Limb (tissue), 2 donors: ENCODE results near the gene PRR36.
"Not testable (repeated sequence)": the region's sequence is repeated elsewhere in the genome, so short reads cannot be mapped to it uniquely, and the experiment has no call there.

Experiments
- DNase-seq, 2 donors: peaks; one replicate each; pipeline ENCODE4 v3.0.0-alpha.2; 2016; ENCODE audit errors: extremely low spot score in 2 of 2

The PRR36 gene

DNA sequence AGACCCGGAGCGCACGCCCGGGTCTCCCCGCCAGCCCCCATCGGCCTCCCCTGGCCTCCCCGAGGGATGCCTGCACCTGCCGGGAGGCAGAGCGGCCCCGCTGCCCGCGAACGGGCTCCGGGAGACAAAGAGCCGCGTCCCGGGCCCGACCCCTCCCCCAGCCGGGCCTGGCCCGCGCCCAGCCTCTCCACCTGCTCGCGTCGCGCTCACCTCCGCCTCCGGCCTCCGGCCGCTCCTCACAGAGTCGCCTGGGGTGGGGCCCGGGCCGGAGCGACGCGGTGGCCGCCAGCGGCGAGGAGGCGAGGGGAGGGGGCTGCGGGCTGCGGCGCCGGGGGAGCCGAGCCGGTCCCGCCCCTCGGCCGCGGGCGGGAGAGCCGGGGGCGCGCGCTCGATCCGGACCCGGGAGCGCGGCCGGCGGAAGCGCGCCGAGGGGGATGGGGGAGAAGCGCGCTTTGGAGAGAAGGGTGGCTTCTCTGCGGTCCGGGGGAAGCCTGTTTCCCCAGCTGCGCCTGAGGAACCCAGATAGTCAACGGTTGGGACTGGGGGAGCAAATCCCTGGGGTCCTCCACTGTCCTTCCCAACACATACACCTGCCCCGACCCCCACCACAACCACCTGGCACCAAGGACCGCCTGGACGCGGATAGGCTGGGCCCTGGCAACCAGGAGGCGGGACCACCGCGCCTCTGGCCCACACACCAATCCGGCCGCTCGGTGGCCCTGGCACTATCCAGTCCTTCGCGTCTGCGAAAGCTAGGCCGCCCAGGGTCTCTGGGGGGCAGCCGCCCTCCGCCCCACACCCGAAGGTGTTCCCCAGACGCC lies at the start of gene PRR36:
Gene PRR36, minus strand, starts transcription at position 315 of the 821 bp plus-strand sequence. CDS start 701 bp downstream, outside the sequence.
- peak in 1 of 2 donors; percentile 85 for DNase-seq

DNA sequence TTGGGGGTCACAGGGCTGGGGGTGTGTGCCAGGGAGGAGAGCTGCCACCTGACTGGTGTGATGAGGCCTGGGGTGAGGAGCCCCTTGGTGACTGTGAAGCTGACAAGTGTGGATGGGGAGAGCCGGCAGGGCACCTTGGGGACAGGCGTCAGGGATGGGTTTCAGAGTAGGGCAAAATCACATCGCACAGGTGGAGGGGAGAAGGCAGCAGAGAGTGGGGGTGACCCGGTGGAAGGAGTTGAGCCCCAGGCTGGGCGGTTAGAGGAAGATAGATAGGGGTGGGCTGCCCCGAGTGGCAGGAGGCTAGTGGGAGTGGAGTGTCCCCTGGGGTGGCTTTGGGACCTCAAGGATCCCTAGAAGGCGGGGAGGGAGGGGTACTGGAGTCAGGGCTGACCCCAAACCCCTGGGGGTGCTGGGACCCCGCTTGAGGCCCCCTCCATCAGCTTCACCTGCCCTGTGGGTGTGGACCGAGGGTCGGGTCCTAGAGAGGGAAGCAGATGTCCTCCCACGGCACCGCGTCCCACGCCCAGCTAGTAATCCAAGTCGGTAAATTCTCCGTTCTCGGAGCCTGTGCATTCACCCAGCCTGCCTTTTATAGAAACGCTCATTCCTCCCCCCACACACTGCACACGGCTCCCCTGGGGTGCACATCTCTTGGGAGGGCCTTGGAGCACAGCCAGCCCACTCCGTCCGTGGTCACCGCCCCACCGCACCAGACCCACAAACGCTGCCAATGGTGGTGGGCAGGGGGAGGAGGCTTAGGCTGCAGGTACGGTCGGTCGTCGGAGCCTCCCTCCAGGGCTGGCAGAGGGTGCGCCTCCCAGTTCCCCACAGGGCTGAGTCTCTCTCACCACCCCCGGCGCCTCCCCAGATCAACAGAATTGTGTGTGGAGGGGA lies 49.4 kb upstream of the PRR36 start:
- DNase-seq: peak in 1 of 2 donors; percentile 48

DNA sequence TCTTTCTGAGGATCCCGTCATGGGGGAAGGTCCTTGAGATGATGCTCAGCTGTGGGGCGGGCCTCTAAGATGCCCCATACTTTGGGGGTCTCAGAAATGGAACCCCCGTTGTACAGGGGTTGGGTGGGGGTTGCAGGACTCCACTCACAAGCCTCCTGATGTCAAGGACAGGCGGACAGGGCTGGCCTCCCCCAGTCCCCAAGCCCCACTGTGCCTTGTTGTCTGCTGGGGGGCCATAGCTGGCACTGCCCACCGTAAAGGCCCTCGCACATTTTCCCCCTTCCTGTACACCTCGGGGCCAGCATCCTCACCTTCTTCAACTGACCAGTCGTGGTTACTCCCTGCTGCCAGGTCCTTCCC lies 48.6 kb upstream of the PRR36 start:
- DNase-seq: no peak

DNA sequence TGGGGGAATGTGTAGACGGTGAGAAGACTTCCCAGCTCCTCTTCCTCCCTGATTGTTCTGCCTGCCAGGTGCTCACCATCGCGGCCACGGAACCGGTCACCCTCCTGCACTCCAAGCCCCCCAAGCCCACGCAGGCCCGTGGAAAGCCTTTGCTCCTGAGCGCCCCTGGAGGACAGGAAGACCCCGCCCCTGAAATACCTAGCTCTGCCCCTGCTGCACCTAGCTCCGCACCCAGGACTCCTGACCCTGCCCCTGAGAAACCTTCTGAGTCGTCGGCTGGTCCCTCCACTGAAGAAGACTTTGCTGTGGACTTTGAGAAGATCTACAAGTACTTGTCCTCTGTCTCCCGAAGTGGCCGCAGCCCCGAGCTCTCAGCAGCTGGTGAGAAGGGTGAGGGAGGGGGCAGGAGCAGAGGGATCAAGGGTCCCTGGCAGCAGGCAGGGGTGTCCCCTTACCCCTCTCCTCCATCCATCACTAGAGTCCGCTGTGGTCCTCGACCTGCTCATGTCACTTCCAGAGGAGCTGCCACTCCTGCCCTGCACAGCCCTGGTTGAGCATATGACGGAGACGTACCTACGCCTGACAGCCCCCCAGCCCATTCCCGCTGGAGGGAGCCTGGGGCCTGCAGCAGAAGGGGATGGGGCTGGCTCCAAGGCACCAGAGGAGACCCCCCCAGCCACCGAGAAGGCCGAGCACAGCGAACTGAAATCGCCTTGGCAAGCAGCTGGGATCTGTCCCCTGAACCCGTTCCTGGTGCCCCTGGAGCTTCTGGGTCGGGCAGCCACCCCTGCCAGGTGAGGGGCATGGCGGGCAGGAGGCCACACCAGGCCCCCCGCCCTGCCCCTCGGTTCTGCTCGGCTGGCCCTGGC lies 48.0 kb upstream of the PRR36 start:
- peak in 1 of 2 donors; percentile 35 for DNase-seq

DNA sequence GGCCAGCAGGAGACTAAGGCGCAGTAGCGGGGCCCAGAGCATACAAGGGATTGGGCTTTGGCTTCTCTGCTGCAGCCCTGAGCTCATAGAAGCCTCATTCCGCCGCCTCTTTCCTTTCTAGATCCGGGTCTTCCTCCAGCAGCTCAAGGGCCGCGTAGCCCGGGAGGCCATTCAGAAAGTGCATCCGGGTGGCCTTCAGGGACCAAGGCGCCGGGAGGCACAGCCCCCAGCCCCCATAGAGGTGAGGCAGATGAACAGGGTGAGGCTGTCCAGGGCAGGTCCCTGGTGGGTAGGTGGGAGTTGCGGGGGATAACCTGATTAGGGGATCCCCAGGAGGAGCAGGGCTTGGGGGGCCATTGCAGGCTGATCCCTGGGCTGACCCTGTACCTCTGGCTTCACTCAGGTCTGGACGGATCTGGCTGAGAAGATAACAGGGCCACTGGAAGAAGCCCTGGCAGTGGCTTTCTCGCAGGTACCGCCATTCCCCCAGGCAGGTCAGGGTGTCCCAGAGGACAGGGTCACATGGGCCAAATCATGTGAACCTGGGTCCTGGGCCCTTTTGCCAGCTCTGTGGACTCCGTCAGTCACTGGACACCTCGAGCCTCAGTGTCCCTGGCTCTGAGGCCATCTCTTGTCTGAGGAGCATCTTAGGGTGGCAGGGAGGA lies 47.2 kb upstream of the PRR36 start:
- no peak for DNase-seq

DNA sequence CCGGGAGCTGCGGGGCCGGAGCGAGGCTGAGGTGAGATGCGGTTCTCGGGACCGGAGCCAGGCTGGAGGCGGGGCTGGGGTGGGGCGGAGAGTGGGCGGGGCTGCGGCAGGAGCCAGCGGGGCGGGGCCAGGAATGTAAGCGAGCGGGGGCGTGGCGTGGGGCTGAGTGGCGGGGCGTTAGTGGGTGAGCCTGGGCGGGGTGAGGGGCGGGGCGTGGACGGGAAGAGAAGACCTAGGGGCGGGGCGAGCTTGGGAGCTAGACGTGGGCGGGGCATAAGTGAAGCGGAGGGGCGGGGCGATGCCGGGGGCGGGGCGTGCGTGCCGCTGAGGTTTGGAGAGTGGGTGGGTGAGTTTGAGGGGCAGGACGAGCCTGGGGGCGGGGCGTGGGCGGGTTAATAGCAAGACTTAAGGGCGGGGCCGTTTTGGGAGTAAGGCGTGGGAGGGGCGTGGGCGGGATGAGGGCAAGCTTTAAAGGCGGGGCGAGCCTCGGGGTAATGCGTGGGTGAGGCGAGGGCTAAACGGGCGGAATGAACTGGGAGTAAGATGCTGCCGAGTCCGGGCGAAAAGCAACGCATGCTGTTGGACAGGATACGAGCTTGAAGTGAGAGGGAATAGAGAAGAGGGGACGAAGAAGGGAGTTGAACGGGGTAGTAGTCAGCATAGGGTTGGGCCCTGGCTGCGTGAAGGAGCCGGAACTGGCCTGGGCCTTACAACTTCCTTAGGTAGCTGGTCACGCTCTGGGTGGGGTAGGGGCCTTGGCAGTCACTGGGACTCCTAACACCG lies 46.5 kb upstream of the PRR36 start:
- peak; percentile 99 to 100 for DNase-seq

DNA sequence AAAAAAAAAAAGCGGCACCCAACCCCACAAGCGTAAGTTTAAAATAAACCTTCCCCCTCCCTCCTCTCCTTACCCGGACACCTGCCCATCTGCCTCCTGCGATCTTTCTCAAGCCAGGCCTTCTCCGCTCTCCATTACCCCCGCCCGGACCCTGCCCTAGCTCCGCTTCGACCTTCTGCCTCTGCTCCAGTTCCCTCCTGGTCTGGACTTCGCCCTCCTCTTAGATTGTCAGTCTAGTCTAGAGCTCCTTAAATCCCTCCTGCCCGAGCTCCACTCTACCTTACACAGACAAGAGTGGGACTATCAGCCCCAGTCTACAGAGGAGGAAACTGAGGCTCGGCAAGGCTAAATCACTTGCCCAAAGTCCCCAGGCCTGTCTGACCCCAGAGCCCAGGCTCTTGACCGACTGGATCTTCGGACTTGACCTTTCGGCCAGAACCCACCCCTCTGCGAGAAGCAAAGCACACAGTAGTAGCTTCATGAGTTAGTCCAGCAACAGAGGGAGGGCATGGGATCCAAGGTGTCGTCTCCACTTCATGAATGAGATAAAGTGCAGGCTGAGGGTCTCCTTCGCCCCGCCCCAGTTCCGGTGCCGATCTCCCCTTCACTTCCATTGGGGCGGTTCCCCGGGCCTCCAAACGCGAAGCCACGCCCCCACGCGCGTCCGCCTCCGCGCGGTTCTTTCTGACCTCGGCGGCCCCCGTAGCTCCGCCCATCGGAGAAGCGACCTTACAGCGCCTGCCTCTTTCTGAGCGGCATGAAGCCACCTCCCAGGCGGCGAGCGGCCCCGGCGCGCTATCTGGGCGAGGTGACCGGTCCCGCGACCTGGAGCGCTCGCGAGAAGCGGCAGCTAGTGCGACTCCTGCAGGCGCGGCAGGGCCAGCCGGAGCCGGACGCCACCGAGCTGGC lies 45.7 kb upstream of the PRR36 start, which contains the start of gene SNAPC2:
Gene SNAPC2, plus strand, starts transcription at position 729 of the 909 bp plus-strand sequence. Its CDS starts 29 bp downstream, at position 758.
- DNase-seq: peak; percentile 92 to 99

DNA sequence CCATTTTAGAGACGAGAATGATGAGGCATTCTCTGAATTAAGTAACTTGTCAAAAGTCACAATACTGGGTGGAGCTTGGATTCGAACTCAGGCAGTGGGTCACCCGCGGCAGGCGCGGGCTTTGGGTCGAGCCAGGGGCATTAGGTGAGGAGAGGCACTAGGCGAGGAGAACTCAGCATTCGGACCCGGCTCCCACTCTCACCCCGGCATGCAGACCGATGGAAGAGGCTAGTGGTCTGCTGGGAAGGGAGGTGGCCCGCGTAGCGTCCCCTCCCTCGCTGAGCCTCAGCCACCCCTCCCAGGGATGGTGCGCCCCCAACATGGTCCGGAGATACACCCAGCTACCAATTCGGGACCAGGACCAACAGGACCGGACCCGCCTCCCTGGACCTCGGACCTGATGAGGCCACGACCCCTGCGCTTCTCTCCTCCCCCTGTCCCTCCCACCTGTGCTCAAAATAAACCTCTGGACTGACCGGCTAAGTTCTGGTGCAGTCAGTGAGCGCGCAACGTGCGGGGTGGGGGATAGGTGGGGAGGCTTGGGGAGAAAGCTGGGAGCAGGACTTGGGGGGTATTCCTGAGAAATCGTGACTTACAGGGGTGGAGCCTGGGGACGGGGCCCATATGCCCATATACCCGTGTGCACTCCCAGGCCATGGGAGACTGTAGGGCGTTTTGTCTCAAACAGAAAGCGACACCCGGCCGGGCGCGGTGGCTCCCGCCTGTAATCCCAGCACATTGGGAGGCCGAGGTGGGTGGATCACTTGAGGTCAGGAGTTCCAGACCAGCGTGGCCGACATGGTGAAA lies 44.6 kb upstream of the PRR36 start:
- DNase-seq: peak in 1 of 2 donors; percentile 38

DNA sequence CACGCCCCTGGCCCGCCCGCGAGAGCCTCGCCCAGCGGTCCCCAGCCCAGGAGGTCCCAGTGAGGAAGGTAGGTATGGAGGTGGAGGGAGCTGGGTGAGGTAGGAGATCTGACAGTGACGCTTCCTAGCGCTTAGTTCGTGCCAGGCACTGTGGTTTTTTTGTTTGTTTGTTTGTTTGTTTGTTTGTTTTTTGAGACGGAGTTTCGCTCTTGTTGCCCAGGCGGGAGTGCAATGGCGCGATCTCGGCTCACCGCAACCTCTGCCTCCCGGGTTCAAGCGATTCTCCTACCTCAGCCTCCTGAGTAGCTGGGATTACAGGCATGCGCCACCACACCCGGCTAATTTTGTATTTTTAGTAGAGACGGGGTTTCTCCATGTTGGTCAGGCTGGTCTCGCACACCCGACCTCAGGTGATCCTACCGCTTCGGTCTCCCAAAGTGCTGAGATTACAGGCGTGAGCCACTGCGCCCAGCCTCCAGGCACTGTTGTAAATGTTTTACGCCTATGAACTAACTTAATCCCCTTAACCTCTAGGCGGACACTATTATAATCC lies 43.9 kb upstream of the PRR36 start:
- DNase-seq: not testable (repeated sequence)

DNA sequence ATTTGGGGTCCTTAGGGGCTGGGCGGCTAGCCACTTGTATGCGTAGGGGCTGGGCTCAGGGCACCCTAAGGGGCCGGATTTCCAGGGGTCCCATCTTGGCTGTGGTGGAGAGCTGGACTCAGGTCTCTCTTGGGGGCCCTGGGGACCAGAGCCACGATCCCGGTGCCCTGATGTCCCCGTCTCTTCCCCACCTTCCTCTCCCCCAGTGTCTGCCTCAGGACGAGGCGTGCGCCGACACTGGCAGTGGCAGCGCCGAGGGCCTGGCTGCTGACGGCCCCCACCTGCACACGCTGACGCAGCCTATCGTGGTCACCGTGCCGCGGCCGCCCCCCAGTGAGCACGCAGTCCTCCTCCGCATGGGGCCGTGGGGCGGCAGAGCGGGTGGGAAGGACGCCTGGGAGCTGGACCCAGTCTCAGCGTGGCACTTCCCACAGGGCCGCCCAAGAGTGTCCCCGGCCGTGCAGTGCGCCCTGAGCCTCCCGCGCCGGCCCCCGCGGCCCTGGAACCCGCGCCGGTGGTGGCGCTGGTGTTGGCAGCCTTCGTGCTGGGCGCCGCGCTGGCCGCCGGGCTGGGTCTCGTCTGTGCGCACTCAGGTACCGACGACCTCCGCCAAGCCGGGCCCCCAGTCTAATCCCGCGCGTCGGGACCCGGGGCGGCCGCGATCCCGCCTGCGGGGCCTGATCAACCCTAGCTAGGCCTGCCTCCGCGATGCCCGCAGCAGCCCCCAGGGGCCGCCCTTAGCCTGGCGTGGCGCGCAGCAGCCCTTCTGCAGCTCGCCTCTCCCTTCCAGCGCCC lies 43.3 kb upstream of the PRR36 start:
- peak in 1 of 2 donors; percentile 70 for DNase-seq

DNA sequence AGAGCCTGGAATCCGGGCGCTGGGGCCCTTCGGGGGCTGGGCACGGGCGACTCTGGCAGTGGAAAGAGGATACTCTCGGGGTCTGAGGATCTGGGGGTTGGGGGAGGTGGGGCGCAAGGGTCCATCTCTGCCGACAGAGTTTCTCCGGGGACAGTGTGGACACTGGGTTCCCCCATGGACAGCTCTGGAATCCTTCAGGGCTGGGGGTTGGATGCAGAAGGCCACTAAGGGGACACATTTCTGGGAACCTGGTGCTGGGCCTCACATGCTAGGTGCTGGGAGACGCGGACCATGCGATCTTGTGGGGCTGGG lies 42.7 kb upstream of the PRR36 start:
- DNase-seq: peak in 1 of 2 donors; percentile 56

DNA sequence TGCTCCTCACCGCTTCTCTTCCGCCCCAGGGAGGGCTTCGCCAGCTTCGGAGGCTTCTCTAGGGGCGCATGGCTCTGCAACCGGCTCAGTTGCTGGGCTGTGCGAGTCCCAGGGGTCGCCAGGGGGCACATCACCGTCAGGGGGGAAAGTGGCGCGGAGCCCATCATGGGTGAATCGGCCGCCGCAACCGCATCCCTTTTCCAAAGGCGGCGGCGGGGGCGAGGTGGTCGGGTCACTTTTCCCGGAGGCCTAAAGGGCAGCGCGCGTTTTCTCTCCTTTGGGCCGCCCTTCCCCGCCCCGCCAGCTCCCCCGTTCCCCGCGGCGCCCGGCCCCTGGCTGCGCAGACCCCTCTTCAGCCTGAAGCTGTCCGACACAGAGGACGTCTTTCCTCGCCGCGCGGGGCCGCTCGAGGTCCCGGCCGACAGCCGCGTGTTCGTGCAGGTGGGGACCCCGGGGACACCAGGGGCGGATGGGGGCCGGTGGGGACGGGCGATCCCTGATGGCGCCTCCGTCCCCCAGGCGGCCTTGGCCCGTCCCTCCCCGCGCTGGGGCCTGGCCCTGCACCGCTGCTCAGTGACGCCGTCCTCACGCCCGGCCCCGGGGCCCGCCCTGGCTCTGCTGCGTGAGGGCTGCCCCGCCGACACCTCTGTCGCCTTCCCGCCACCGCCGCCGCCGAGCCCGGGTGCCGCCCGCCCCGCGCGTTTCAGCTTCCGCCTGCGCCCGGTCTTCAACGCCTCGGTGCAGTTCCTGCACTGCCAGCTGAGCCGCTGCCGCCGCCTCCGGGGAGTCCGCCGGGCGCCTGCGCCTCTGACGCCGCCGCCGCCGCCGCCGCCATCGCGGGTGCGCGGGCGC lies 42.1 kb upstream of the PRR36 start:
- DNase-seq: no peak

DNA sequence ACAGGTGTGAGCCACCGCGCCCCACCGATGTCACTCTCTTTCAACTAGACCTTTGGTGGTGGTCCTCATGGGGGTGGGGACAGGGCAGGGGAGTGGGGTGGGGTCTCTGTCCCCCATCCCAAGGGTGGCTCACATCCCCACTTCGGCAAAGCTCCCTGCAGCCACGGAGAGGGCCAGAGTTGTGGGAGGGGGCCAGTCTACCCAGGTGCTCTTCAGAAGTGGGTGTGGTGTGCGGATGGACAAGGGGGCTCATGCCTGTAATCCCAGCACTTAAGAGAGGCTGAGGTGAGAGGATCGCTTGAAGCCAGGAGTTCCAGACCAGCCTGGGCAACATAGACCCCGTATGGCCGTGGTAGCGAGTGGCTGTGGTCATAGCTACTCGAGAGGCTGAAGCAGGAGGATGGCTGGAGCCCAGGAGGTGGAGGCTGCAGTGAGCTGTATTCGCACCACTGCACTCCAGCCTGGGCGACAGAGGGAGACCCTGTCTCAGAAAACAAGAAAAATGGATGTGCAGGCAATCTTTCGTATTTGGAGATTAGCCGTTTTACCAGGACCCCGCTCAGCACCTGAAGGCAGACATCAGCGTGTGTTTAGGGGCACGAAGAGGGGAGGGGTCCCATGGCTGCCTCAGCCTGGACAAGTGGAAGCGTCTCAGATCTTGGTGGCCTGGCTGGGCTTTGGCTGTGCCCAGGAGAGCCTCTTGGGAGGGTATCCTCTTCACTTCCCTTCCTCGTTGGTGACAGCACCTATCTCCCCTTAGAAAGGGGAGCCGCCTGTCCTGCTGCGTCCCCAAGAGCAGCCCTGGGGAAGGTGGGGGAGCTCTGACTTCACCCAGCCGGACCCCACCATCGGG lies 41.3 kb upstream of the PRR36 start:
- no peak for DNase-seq

DNA sequence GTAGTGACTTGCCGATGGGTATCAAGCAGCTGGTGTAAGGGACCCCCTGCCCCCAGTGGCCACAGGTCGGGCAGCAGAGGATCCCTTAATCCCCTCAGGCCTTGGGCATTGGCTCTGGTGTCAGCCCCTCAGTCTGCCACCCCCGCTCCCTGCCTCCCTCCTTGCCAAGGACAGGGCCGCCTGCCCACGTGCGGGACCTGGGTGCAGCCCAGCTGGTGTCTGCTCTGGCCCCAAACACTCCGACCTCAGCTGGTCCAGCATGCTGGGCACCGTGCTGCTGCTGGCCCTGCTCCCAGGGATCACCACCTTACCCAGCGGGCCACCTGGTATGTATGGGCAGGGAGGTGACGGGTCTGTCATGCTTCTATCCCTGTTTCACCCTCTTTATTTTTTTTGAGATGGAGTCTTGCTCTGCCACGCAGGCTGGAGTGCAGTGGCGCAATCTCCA lies 40.4 kb upstream of the PRR36 start, which contains the start of gene TGFBR3L:
Gene TGFBR3L, plus strand, starts transcription at position 233 of the 448 bp plus-strand sequence.
- no peak for DNase-seq

DNA sequence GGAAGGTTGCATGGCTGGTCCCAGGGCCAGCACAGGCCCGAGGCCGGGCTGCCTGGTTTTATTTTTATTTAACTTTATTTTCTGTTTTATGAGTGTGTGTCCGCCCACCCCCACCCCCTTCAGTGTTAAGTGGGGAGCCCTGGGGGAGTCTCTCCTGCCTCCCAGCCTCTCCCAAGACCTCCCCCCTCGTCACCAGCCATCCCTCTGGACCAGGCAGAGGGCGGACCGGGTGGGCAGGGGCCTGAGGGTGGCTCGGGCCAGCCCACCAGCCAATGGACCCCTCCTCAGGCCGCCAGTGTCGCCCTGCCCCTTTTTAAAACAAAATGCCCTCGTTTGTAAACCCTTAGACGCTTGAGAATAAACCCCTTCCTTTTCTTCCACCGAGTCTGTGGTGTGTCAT lies 39.9 kb upstream of the PRR36 start:
- DNase-seq: no peak
